ENCODE measurements around the gene ERN1.
"Not testable (repeated sequence)": the region's sequence is repeated elsewhere in the genome, so short reads cannot be mapped to it uniquely, and the experiment has no call there.

ERN1 gene

GRCh38 chr17:64025732-64026294, 104.1 kb downstream of the ERN1 start:
- peak; percentile 71 for DNase-seq (ENCODE audit: low spot score)

GRCh38 chr17:64024781-64025731, 104.9 kb downstream of the ERN1 start:
- no peak for DNase-seq (ENCODE audit: low spot score)

GRCh38 chr17:64024215-64024654, 105.7 kb downstream of the ERN1 start:
- DNase-seq (ENCODE audit: low spot score), result no peak

GRCh38 chr17:64022611-64023063, 107.3 kb downstream of the ERN1 start:
- no peak for DNase-seq (ENCODE audit: low spot score)

- DNase-seq (ENCODE audit: low spot score), result no peak
Observed at GRCh38 chr17:64020056-64020766, 109.7 kb downstream of the ERN1 start, which contains the start of gene ICAM2. ICAM2 (minus strand) TSS chr17:64020633; CDS start chr17:64006691, 13,942 bp downstream.

GRCh38 chr17:64019551-64019961, 110.4 kb downstream of the ERN1 start:
- DNase-seq (ENCODE audit: low spot score), result not testable (repeated sequence)

GRCh38 chr17:64017381-64017980, 112.5 kb downstream of the ERN1 start:
- no peak for DNase-seq (ENCODE audit: low spot score)

- DNase-seq (ENCODE audit: low spot score), result no peak
Observed at GRCh38 chr17:64016974-64017373, 113.0 kb downstream of the ERN1 start.

GRCh38 chr17:64016231-64016784, 113.6 kb downstream of the ERN1 start:
- DNase-seq (ENCODE audit: low spot score), result no peak

GRCh38 chr17:64015447-64015846, 114.5 kb downstream of the ERN1 start:
- no peak for DNase-seq (ENCODE audit: low spot score)

GRCh38 chr17:64009571-64010402, 120.2 kb downstream of the ERN1 start:
- DNase-seq (ENCODE audit: low spot score), result no peak

- DNase-seq (ENCODE audit: low spot score), result no peak
Observed at GRCh38 chr17:64008830-64009229, 121.1 kb downstream of the ERN1 start.

GRCh38 chr17:64008346-64008745, 121.6 kb downstream of the ERN1 start:
- no peak for DNase-seq (ENCODE audit: low spot score)

- DNase-seq (ENCODE audit: low spot score), result no peak
Observed at GRCh38 chr17:64007838-64008282, 122.1 kb downstream of the ERN1 start.

- not testable (repeated sequence) for DNase-seq (ENCODE audit: low spot score)
Observed at GRCh38 chr17:64007089-64007837, 122.7 kb downstream of the ERN1 start.

- DNase-seq (ENCODE audit: low spot score), result no peak
Observed at GRCh38 chr17:64006361-64007088, 123.4 kb downstream of the ERN1 start.

GRCh38 chr17:64005734-64006167, 124.2 kb downstream of the ERN1 start:
- DNase-seq (ENCODE audit: low spot score), result no peak

- no peak for DNase-seq (ENCODE audit: low spot score)
Observed at GRCh38 chr17:64004903-64005733, 124.8 kb downstream of the ERN1 start.

Data from HuH-7.5 (cell line).